ENCODE results near the gene FTO. TPM values are rescaled to one million over a fixed set of nuclear protein-coding genes. Genes with fewer than 3 reads are reported as not detected.

FTO gene
- total RNA-seq, 1 experiment from 2014 or later = 78.3 TPM

- peaks cover 7% of the 10 kb centered on the region for H3K4me1 Mint-ChIP-seq (ENCODE audit: low read depth, unreplicated experiment)
- peak in 1 of 2 experiments; percentile 65 for DNase-seq
- H3K27ac Mint-ChIP-seq (ENCODE audit: unreplicated experiment) = no peak overlapping the region
- H3K36me3 Mint-ChIP-seq (ENCODE audit: insufficient read depth, unreplicated experiment) = peaks cover 6% of the 10 kb centered on the region
- Histone ChIP-seq H3K4me3 (ENCODE audit: low read depth, low read length) (no peak overlapping the region), H3K4me1 (peaks cover 14% of the 10 kb centered on the region), H3K36me3 (ENCODE audit: control insufficient read depth, insufficient read depth, low read length) (no peaks in the 10 kb centered on the region; the same call in 1 of the 2 replicates), H3K9me3 (no peaks in the 10 kb centered on the region), H3K27me3 (replicated peaks; ENCODE audit: control insufficient read depth, insufficient read depth, low read length) (no peaks in the 10 kb centered on the region)
- ChIA-PET CTCF (interaction anchor here (0.5 kb wide), 1 partner anchor 36 kb away, joined by 3 read pairs; no protein-coding TSS in a partner anchor), POLR2A (no interaction called here)
- intact Hi-C loops (cut with micrococcal nuclease; ENCODE audit: unreplicated experiment) = loop anchor here (1.0 to 10.0 kb wide), 7 partner anchors 54 to 869 kb away; partner anchors contain the start of gene IRX3
- BruUV-seq (replicated peaks) = no TSS peak
- H3K9me3 Mint-ChIP-seq (ENCODE audit: unreplicated experiment) = no peaks in the 10 kb centered on the region
- no peak overlapping the region for H3K4me3 Mint-ChIP-seq (ENCODE audit: unreplicated experiment)
- peak; percentile 69 to 87 for TF ChIP-seq CTCF (IDR thresholded peaks at IDR 0.05; ENCODE audit: insufficient read depth in 1 of 2, low read depth in 1 of 2, low read length in 1 of 2, severe bottlenecking in 1 of 2, unreplicated experiment in 1 of 2)
- H3K27me3 Mint-ChIP-seq (ENCODE audit: insufficient read depth, unreplicated experiment) = no peaks in the 10 kb centered on the region
Measured at GRCh38 chr16:53945996-53946395, 242.0 kb downstream of the FTO start.

- Histone ChIP-seq H3K4me3 (ENCODE audit: low read depth, low read length) (no peak overlapping the region), H3K27me3 (replicated peaks; ENCODE audit: control insufficient read depth, insufficient read depth, low read length) (no peaks in the 10 kb centered on the region), H3K4me1 (peaks cover 14% of the 10 kb centered on the region), H3K36me3 (ENCODE audit: control insufficient read depth, insufficient read depth, low read length) (no peaks in the 10 kb centered on the region; the same call in 1 of the 2 replicates), H3K9me3 (no peaks in the 10 kb centered on the region)
- CTCF ChIA-PET = no interaction called here
- DNase-seq = no peak
- no TSS peak for BruUV-seq (replicated peaks)
- Mint-ChIP-seq H3K27ac (ENCODE audit: unreplicated experiment) (no peak overlapping the region), H3K9me3 (ENCODE audit: unreplicated experiment) (no peaks in the 10 kb centered on the region), H3K4me1 (ENCODE audit: low read depth, unreplicated experiment) (peaks cover 7% of the 10 kb centered on the region), H3K27me3 (ENCODE audit: insufficient read depth, unreplicated experiment) (no peaks in the 10 kb centered on the region), H3K4me3 (ENCODE audit: unreplicated experiment) (no peak overlapping the region), H3K36me3 (ENCODE audit: insufficient read depth, unreplicated experiment) (peaks cover 6% of the 10 kb centered on the region)
- intact Hi-C loops (cut with micrococcal nuclease; ENCODE audit: unreplicated experiment) = loop anchor here (1.0 to 10.0 kb wide), 7 partner anchors 55 to 868 kb away; partner anchors contain the start of gene IRX3
- POLR2A ChIA-PET = interaction anchor here (0.7 kb wide), 1 partner anchor 682 kb away, joined by 3 read pairs; no protein-coding TSS in a partner anchor
- no peak for TF ChIP-seq CTCF (IDR thresholded peaks at IDR 0.05; ENCODE audit: insufficient read depth in 1 of 2, low read depth in 1 of 2, low read length in 1 of 2, severe bottlenecking in 1 of 2, unreplicated experiment in 1 of 2)
Measured at GRCh38 chr16:53946746-53947386, 242.9 kb downstream of the FTO start.

- H3K36me3 Mint-ChIP-seq (ENCODE audit: insufficient read depth, unreplicated experiment) = peaks cover 6% of the 10 kb centered on the region
- DNase-seq = no peak
- ChIA-PET POLR2A (interaction anchor here (0.7 kb wide), 1 partner anchor 681 kb away, joined by 3 read pairs; no protein-coding TSS in a partner anchor), CTCF (no interaction called here)
- no peaks in the 10 kb centered on the region for H3K27me3 ChIP-seq (replicated peaks; ENCODE audit: control insufficient read depth, insufficient read depth, low read length)
- H3K27me3 Mint-ChIP-seq (ENCODE audit: insufficient read depth, unreplicated experiment) = no peaks in the 10 kb centered on the region
- H3K4me1 Mint-ChIP-seq (ENCODE audit: low read depth, unreplicated experiment) = peaks cover 7% of the 10 kb centered on the region
- H3K36me3 ChIP-seq (ENCODE audit: control insufficient read depth, insufficient read depth, low read length) = no peaks in the 10 kb centered on the region; the same call in 1 of the 2 replicates
- H3K4me3 Mint-ChIP-seq (ENCODE audit: unreplicated experiment) = no peak overlapping the region
- H3K4me3 ChIP-seq (ENCODE audit: low read depth, low read length) = no peak overlapping the region
- BruUV-seq (replicated peaks) = no TSS peak
- H3K4me1 ChIP-seq = peaks cover 18% of the 10 kb centered on the region
- H3K27ac Mint-ChIP-seq (ENCODE audit: unreplicated experiment) = no peak overlapping the region
- H3K9me3 Mint-ChIP-seq (ENCODE audit: unreplicated experiment) = no peaks in the 10 kb centered on the region
- intact Hi-C loops (cut with micrococcal nuclease; ENCODE audit: unreplicated experiment) = loop anchor here (5.0 to 10.0 kb wide), 4 partner anchors 340 to 867 kb away; partner anchors contain the start of gene IRX3
- TF ChIP-seq CTCF (IDR thresholded peaks at IDR 0.05; ENCODE audit: insufficient read depth in 1 of 2, low read depth in 1 of 2, low read length in 1 of 2, severe bottlenecking in 1 of 2, unreplicated experiment in 1 of 2) = no peak
- no peaks in the 10 kb centered on the region for H3K9me3 ChIP-seq
Measured at GRCh38 chr16:53947642-53948041, 243.7 kb downstream of the FTO start.
